Transverse colon (tissue), 3 donors: ENCODE results near the gene PSME3.
"Not testable (repeated sequence)": the region's sequence is repeated elsewhere in the genome, so short reads cannot be mapped to it uniquely, and the experiment has no call there.

Source experiments
- EP300 ChIP-seq: sonication (generic); formaldehyde crosslinking; IDR thresholded peaks from one replicate; pipeline ENCODE4 v1.6.1; 2017; ENCODE audit warnings: antibody characterized with exemption, low read depth
- TF ChIP-seq, protein P1 (sequence below), 5 experiments: fragments of 200-600 bp in 3 of 5; fragments of 450-650 bp in 2 of 5; sonication (generic) in 3 of 5; IDR thresholded peaks; 1 replicate in 2 of 5; 2 replicates in 3 of 5; pipeline ENCODE4 v1.5.1; 2016 to 2017; ENCODE audit warnings: antibody characterized with exemption in 5 of 5, inconsistent platforms in 3 of 5, mild to moderate bottlenecking in 2 of 5, moderate library complexity in 1 of 5

DNA sequence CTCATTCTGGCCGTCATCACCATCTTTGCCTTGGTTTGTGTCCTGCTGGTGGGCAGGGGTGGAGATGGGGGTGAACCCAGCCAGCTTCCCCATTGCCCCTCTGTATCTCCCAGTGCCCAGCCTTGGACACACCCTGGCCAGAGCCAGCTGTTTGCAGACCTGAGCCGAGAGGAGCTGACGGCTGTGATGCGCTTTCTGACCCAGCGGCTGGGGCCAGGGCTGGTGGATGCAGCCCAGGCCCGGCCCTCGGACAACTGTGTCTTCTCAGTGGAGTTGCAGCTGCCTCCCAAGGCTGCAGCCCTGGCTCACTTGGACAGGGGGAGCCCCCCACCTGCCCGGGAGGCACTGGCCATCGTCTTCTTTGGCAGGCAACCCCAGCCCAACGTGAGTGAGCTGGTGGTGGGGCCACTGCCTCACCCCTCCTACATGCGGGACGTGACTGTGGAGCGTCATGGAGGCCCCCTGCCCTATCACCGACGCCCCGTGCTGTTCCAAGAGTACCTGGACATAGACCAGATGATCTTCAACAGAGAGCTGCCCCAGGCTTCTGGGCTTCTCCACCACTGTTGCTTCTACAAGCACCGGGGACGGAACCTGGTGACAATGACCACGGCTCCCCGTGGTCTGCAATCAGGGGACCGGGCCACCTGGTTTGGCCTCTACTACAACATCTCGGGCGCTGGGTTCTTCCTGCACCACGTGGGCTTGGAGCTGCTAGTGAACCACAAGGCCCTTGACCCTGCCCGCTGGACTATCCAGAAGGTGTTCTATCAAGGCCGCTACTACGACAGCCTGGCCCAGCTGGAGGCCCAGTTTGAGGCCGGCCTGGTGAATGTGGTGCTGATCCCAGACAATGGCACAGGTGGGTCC is 18.4 kb downstream of the PSME3 start:
- TF ChIP-seq, protein P1, sequence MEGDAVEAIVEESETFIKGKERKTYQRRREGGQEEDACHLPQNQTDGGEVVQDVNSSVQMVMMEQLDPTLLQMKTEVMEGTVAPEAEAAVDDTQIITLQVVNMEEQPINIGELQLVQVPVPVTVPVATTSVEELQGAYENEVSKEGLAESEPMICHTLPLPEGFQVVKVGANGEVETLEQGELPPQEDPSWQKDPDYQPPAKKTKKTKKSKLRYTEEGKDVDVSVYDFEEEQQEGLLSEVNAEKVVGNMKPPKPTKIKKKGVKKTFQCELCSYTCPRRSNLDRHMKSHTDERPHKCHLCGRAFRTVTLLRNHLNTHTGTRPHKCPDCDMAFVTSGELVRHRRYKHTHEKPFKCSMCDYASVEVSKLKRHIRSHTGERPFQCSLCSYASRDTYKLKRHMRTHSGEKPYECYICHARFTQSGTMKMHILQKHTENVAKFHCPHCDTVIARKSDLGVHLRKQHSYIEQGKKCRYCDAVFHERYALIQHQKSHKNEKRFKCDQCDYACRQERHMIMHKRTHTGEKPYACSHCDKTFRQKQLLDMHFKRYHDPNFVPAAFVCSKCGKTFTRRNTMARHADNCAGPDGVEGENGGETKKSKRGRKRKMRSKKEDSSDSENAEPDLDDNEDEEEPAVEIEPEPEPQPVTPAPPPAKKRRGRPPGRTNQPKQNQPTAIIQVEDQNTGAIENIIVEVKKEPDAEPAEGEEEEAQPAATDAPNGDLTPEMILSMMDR (IDR thresholded peaks at IDR 0.05), result not testable (repeated sequence)
- TF ChIP-seq EP300, result not testable (repeated sequence)
